MCF 10A (cell line): ENCODE data around the gene AZI2. TPM values are rescaled to one million over a fixed set of nuclear protein-coding genes. Genes with fewer than 3 reads are reported as not detected.

Experiments used
- BruUV-seq: library from RNA; stranded (reverse); fragments of 400-500 nt; replicated peaks from 2 replicates; lab custom pipeline; 2021; lab: Mats Ljungman, UMichigan
- CTCF ChIA-PET: fragments of 300-600 bp; sonication (Branson Sonifier 250); formaldehyde crosslinking; extraction: SDS; loops from one replicate; lab custom pipeline; 2021; ENCODE audit warnings: antibody characterized with exemption, inconsistent platforms; lab: Yijun Ruan, JAX
- POLR2A ChIA-PET: fragments of 300-600, 350-650 bp; sonication (Branson Sonifier 250); formaldehyde crosslinking; extraction: SDS; loops from one replicate; lab custom pipeline; 2020; ENCODE audit warnings: antibody characterized with exemption, inconsistent platforms; lab: Yijun Ruan, JAX
- DNase-seq: peaks from one replicate; pipeline ENCODE4 v3.0.0-alpha.2; 2018; ENCODE audit not compliant: unreplicated experiment
- H3K27ac Mint-ChIP-seq: one replicate; pipeline ENCODE4 v1.8.0; 2022; ENCODE audit warnings: mild to moderate bottlenecking, low read depth, mixed read lengths; ENCODE audit not compliant: unreplicated experiment
- H3K27me3 Mint-ChIP-seq: one replicate; pipeline ENCODE4 v1.8.0; 2022; ENCODE audit warnings: mixed read lengths; ENCODE audit not compliant: insufficient read depth, unreplicated experiment
- H3K36me3 Mint-ChIP-seq: one replicate; pipeline ENCODE4 v1.8.0; 2022; ENCODE audit warnings: mild to moderate bottlenecking, moderate library complexity, mixed read lengths; ENCODE audit not compliant: insufficient read depth, unreplicated experiment
- H3K4me1 Mint-ChIP-seq: one replicate; pipeline ENCODE4 v1.8.0; 2022; ENCODE audit warnings: mixed read lengths; ENCODE audit not compliant: insufficient read depth, unreplicated experiment
- H3K4me3 Mint-ChIP-seq: one replicate; pipeline ENCODE4 v1.8.0; 2022; ENCODE audit warnings: mild to moderate bottlenecking, moderate library complexity, mixed read lengths; ENCODE audit not compliant: unreplicated experiment
- H3K9me3 Mint-ChIP-seq: one replicate; pipeline ENCODE4 v1.8.0; 2022; ENCODE audit warnings: mixed read lengths; ENCODE audit not compliant: unreplicated experiment
- CTCF ChIP-seq: fragments of 200-600 bp; IDR thresholded peaks from one replicate; pipeline ENCODE4 v1.8.0; 2022; ENCODE audit warnings: antibody characterized with exemption, mild to moderate bottlenecking; ENCODE audit not compliant: unreplicated experiment
- intact Hi-C: fragments of 100-400 bp; cut with micrococcal nuclease; formaldehyde crosslinking; loops from 2 replicates; pipeline ENCODE4 v1.14.1; 2022
- total RNA-seq: library from RNA; stranded (reverse); gene quantifications from 2 replicates; pipeline ENCODE4 v1.2.3, GENCODE V29; 2022

AZI2 gene
- total RNA-seq, 1 experiment from 2014 or later = 177 TPM

- no peak overlapping the region for H3K4me3 Mint-ChIP-seq
- CTCF ChIA-PET = interaction anchor here (0.6 to 5.8 kb wide), 10 partner anchors 9 to 1100 kb away, joined by 3 to 52 read pairs (median 4); partner anchors contain the start of gene EOMES
- no peak overlapping the region for H3K27ac Mint-ChIP-seq
- TF ChIP-seq CTCF = no peak
- peaks cover 79% of the 10 kb centered on the region for H3K36me3 Mint-ChIP-seq
- no TSS peak for BruUV-seq
- intact Hi-C loops = no loop called here
- no peaks in the 10 kb centered on the region for H3K4me1 Mint-ChIP-seq
- POLR2A ChIA-PET = interaction anchor here (0.8 to 4.2 kb wide), 3 partner anchors 9 to 614 kb away, joined by 3 to 16 read pairs (median 3); no protein-coding TSS in a partner anchor
- DNase-seq = no peak
- H3K27me3 Mint-ChIP-seq = no peaks in the 10 kb centered on the region
- no peaks in the 10 kb centered on the region for H3K9me3 Mint-ChIP-seq
These were observed 22.1 kb downstream of the AZI2 start for GRCh38 chr3:28326458-28326926.

- no peak for TF ChIP-seq CTCF
- CTCF ChIA-PET = interaction anchor here (1.6 to 3.1 kb wide), 3 partner anchors 10 to 610 kb away, joined by 5 to 27 read pairs (median 6); no protein-coding TSS in a partner anchor
- intact Hi-C loops = no loop called here
- no peak for DNase-seq
- Mint-ChIP-seq H3K4me3 (no peak overlapping the region), H3K36me3 (peaks cover 66% of the 10 kb centered on the region), H3K4me1 (peaks cover 10% of the 10 kb centered on the region), H3K27ac (no peak overlapping the region), H3K27me3 (no peaks in the 10 kb centered on the region), H3K9me3 (no peaks in the 10 kb centered on the region)
- BruUV-seq = no TSS peak
- POLR2A ChIA-PET = interaction anchor here (0.6 to 1.9 kb wide), 4 partner anchors 19 to 601 kb away, joined by 3 to 5 read pairs (median 3); partner anchors contain the start of genes AZI2, EOMES and ZCWPW2
These were observed 26.2 kb downstream of the AZI2 start for GRCh38 chr3:28322464-28322863.

- DNase-seq = no peak
- no peak overlapping the region for H3K4me3 Mint-ChIP-seq
- ChIA-PET CTCF (interaction anchor here (0.6 to 3.1 kb wide), 5 partner anchors 11 to 609 kb away, joined by 3 to 27 read pairs (median 5); no protein-coding TSS in a partner anchor), POLR2A (interaction anchor here (0.7 to 1.9 kb wide), 7 partner anchors 9 to 609 kb away, joined by 3 to 5 read pairs (median 3); partner anchors contain the start of genes AZI2 and ZCWPW2)
- no peak for TF ChIP-seq CTCF
- H3K9me3 Mint-ChIP-seq = no peaks in the 10 kb centered on the region
- peaks cover 10% of the 10 kb centered on the region for H3K4me1 Mint-ChIP-seq
- H3K27ac Mint-ChIP-seq = no peak overlapping the region
- H3K36me3 Mint-ChIP-seq = peaks cover 56% of the 10 kb centered on the region
- intact Hi-C loops = no loop called here
- BruUV-seq = no TSS peak
- H3K27me3 Mint-ChIP-seq = no peaks in the 10 kb centered on the region
These were observed 27.6 kb downstream of the AZI2 start for GRCh38 chr3:28320981-28321380.

GRCh38 chr3:28317438-28318022 is 31.1 kb downstream of the AZI2 start:
- POLR2A ChIA-PET = interaction anchor here (0.6 to 0.7 kb wide), 2 partner anchors 727 to 833 kb away, joined by 3 read pairs; partner anchors contain the start of gene SLC4A7
- intact Hi-C loops = no loop called here

More at GRCh38 chr3:28317438-28318022, 31.1 kb downstream of the AZI2 start:
- DNase-seq = peak; percentile 75
- Mint-ChIP-seq H3K4me3 (no peak overlapping the region), H3K4me1 (peaks cover 10% of the 10 kb centered on the region), H3K27ac (no peak overlapping the region), H3K36me3 (peaks cover 22% of the 10 kb centered on the region), H3K9me3 (no peaks in the 10 kb centered on the region), H3K27me3 (no peaks in the 10 kb centered on the region)
- CTCF ChIA-PET = interaction anchor here (0.7 to 1.8 kb wide), 7 partner anchors 8 to 605 kb away, joined by 3 to 12 read pairs (median 5); no protein-coding TSS in a partner anchor
- TF ChIP-seq CTCF = peak; percentile 34
- no TSS peak for BruUV-seq
